IMR-90 (cell line): ENCODE results near the gene OPRL1. TPM values are rescaled to one million over a fixed set of nuclear protein-coding genes. Genes with fewer than 3 reads are reported as not detected.

Experiments used
- ATAC-seq: fragments of 200-7000 bp; cut with Tn5 transposase; 2 replicates; pipeline ENCODE4 v1.9.1; 2020; ENCODE audit warnings: low read depth, mild to moderate bottlenecking, moderate library complexity
- BruUV-seq: library from RNA; stranded (reverse); fragments of 400-500 nt; replicated peaks from 2 replicates; lab custom pipeline; 2021; lab: Mats Ljungman, UMichigan
- CTCF ChIA-PET: fragments of 300-600 bp; formaldehyde crosslinking; extraction: SDS; loops from one replicate; lab custom pipeline; 2021; ENCODE audit warnings: antibody characterized with exemption; lab: Yijun Ruan, JAX
- POLR2A ChIA-PET: fragments of 300-600 bp; sonication (Branson Sonifier 250); formaldehyde crosslinking; loops from one replicate; lab custom pipeline; 2022; ENCODE audit warnings: antibody characterized with exemption; ENCODE audit not compliant: unreplicated experiment; lab: Charles Lee
- DNase-seq: peaks from one replicate; pipeline ENCODE4 v3.0.0; 2013
- H2AFZ ChIP-seq: replicated peaks from 2 replicates; pipeline ENCODE3; 2013; ENCODE audit warnings: low read length, mild to moderate bottlenecking; ENCODE audit not compliant: poor library complexity
- H2AK5ac ChIP-seq: 2 replicates; pipeline ENCODE4 v1.6.1; 2013; ENCODE audit warnings: low read depth, low read length, inconsistent platforms
- H2AK9ac ChIP-seq: replicated peaks from 2 replicates; pipeline ENCODE3; 2013; ENCODE audit warnings: mild to moderate bottlenecking, low read depth, low read length, moderate library complexity; ENCODE audit not compliant: poor library complexity
- H2BK120ac ChIP-seq: 2 replicates; pipeline ENCODE4 v1.6.1; 2013; ENCODE audit warnings: low read depth, low read length, inconsistent platforms
- H2BK15ac ChIP-seq: 3 replicates; pipeline ENCODE4 v1.6.1; 2013; ENCODE audit warnings: low read depth, low read length, inconsistent platforms
- H2BK20ac ChIP-seq: 2 replicates; pipeline ENCODE4 v1.6.1; 2013; ENCODE audit warnings: low read depth, mild to moderate bottlenecking, inconsistent platforms, low read length, moderate library complexity
- H2BK5ac ChIP-seq: 2 replicates; pipeline ENCODE4 v1.6.1; 2013; ENCODE audit warnings: mild to moderate bottlenecking, low read depth, low read length, inconsistent platforms; ENCODE audit not compliant: poor library complexity, severe bottlenecking
- H3K14ac ChIP-seq: replicated peaks from 2 replicates; pipeline ENCODE4 v1.6.1; 2013; ENCODE audit warnings: low read depth, low read length, inconsistent platforms
- H3K18ac ChIP-seq: 2 replicates; pipeline ENCODE4 v1.6.1; 2013; ENCODE audit warnings: low read depth, low read length, control low read depth
- H3K23ac ChIP-seq: 2 replicates; pipeline ENCODE4 v1.6.1; 2013; ENCODE audit warnings: low read depth, low read length, inconsistent platforms
- H3K27ac ChIP-seq: 2 replicates; pipeline ENCODE4 v1.5.1; 2013; ENCODE audit warnings: mild to moderate bottlenecking, control low read depth, low read length; ENCODE audit not compliant: insufficient read depth
- H3K27me3 ChIP-seq: 2 replicates; pipeline ENCODE4 v1.6.1; 2013; ENCODE audit warnings: low read length; ENCODE audit not compliant: control insufficient read depth, insufficient read depth
- H3K36me3 ChIP-seq: 2 replicates; pipeline ENCODE4 v1.6.1; 2013; ENCODE audit warnings: low read length, mixed read lengths; ENCODE audit not compliant: control insufficient read depth, insufficient read depth
- H3K4ac ChIP-seq: 2 replicates; pipeline ENCODE4 v1.6.1; 2013; ENCODE audit warnings: low read depth, low read length, inconsistent platforms
- H3K4me1 ChIP-seq: 2 replicates; pipeline ENCODE4 v1.6.1; 2013; ENCODE audit warnings: low read length, mixed read lengths; ENCODE audit not compliant: control insufficient read depth, insufficient read depth
- H3K4me2 ChIP-seq: 2 replicates; pipeline ENCODE4 v1.6.1; 2013; ENCODE audit warnings: low read depth, mild to moderate bottlenecking, control low read depth, low read length, moderate library complexity
- H3K4me3 ChIP-seq: 2 replicates; pipeline ENCODE4 v1.5.1; 2013; ENCODE audit warnings: low read depth, mild to moderate bottlenecking, control low read depth, low read length, moderate library complexity; ENCODE audit not compliant: insufficient read depth
- H3K56ac ChIP-seq: 2 replicates; pipeline ENCODE4 v1.6.1; 2013; ENCODE audit warnings: low read length, inconsistent platforms; ENCODE audit not compliant: insufficient read depth; ENCODE audit errors: extremely low read depth
- H3K79me1 ChIP-seq, 2 experiments: 2 replicates each; pipeline ENCODE4 v1.6.1; 2013; ENCODE audit warnings: low read length in 2 of 2, inconsistent platforms in 1 of 2, low read depth in 1 of 2
- H3K9ac ChIP-seq: 2 replicates; pipeline ENCODE4 v1.6.1; 2013; ENCODE audit warnings: low read depth, low read length, control low read depth
- H3K9me1 ChIP-seq: 2 replicates; pipeline ENCODE4 v1.6.1; 2013; ENCODE audit warnings: low read length, inconsistent platforms; ENCODE audit not compliant: insufficient read depth
- H3K9me3 ChIP-seq: 2 replicates; pipeline ENCODE4 v1.6.1; 2013; ENCODE audit warnings: low read length; ENCODE audit not compliant: control insufficient read depth, insufficient read depth
- H4K20me1 ChIP-seq: 2 replicates; pipeline ENCODE4 v1.6.1; 2013; ENCODE audit warnings: low read length, inconsistent platforms; ENCODE audit not compliant: insufficient read depth
- H4K5ac ChIP-seq: 2 replicates; pipeline ENCODE4 v1.6.1; 2013; ENCODE audit warnings: mild to moderate bottlenecking, low read depth, low read length, control low read depth
- H4K8ac ChIP-seq, 2 experiments: 2 replicates each; pipeline ENCODE4 v1.6.1; 2013; ENCODE audit warnings: low read depth in 2 of 2, low read length in 2 of 2, control low read depth in 1 of 2, inconsistent platforms in 1 of 2
- H4K91ac ChIP-seq: 2 replicates; pipeline ENCODE4 v1.6.1; 2013; ENCODE audit warnings: low read depth, low read length, inconsistent platforms; ENCODE audit not compliant: insufficient read depth
- CHD1 ChIP-seq: IDR thresholded peaks from 2 replicates; pipeline ENCODE4 v1.6.1; 2012; ENCODE audit warnings: low read depth, low read length, improper control_type of control experiment
- FOS ChIP-seq: fragments of 150-350 bp; IDR thresholded peaks from 2 replicates; pipeline ENCODE4 v1.6.1; 2016; ENCODE audit warnings: low read depth, low read length
- MAZ ChIP-seq: IDR thresholded peaks from 2 replicates; pipeline ENCODE4 v1.6.1; 2012; ENCODE audit warnings: low read depth, mild to moderate bottlenecking, low read length, improper control_type of control experiment, moderate library complexity, borderline replicate concordance
- NFE2L2 ChIP-seq: fragments of 150-350 bp; IDR thresholded peaks from 2 replicates; pipeline ENCODE4 v1.6.1; 2016; ENCODE audit warnings: low read depth, mild to moderate bottlenecking, low read length
- RCOR1 ChIP-seq: IDR thresholded peaks from 2 replicates; pipeline ENCODE4 v1.6.1; 2012; ENCODE audit warnings: mild to moderate bottlenecking, low read length, improper control_type of control experiment; ENCODE audit not compliant: insufficient replicate concordance
- USF2 ChIP-seq: fragments of 150-350 bp; IDR thresholded peaks from 2 replicates; pipeline ENCODE4 v1.6.1; 2017; ENCODE audit warnings: mild to moderate bottlenecking, antibody characterized with exemption, low read length, low read depth
- WGBS, 2 experiments: methylation state at CpG; one replicate each; pipeline versions ENCODE4 v1.1.5 to v1.1.7; 2013; ENCODE audit warnings: missing lambda C conversion rate in 2 of 2; ENCODE audit not compliant: insufficient read length in 1 of 2; ENCODE audit errors: extremely low coverage in 2 of 2; 5-methylcytosine and 5-hydroxymethylcytosine counted together
- dilution Hi-C: fragments of 300-500 bp; cut with HindIII; formaldehyde crosslinking; loops from one replicate; pipeline ENCODE4 v1.14.3; 2018; ENCODE audit warnings: low sequenced_read_pairs; ENCODE audit not compliant: unreplicated experiment
- in situ Hi-C: fragments of 300-500 bp; cut with MboI; formaldehyde crosslinking; loops from 3 replicates; pipeline ENCODE4 v1.14.3; 2019; ENCODE audit warnings: low sequenced_read_pairs, inconsistent platforms, mixed read lengths
- intact Hi-C: fragments of 100-400 bp; cut with micrococcal nuclease; formaldehyde crosslinking; loops from 2 replicates; pipeline ENCODE4 v1.10.0; 2022
- polyA plus RNA-seq, 3 experiments: library from polyadenylated mRNA; depleted of rRNA; stranded (reverse); fragments of >200 nt; gene quantifications; 2 replicates each; pipeline ENCODE4 v1.2.3, GENCODE V29; 2012; ENCODE audit warnings: low replicate concordance in 1 of 3
- total RNA-seq: library from RNA; depleted of rRNA; stranded (reverse); fragments of >200 nt; gene quantifications from 2 replicates; pipeline ENCODE4 v1.2.3, GENCODE V29; 2012

OPRL1 gene
- total and polyA plus RNA-seq, 2 of the 4 experiments (the other 2 are of a cell fraction): 0.36 to 1.2 TPM

DNA sequence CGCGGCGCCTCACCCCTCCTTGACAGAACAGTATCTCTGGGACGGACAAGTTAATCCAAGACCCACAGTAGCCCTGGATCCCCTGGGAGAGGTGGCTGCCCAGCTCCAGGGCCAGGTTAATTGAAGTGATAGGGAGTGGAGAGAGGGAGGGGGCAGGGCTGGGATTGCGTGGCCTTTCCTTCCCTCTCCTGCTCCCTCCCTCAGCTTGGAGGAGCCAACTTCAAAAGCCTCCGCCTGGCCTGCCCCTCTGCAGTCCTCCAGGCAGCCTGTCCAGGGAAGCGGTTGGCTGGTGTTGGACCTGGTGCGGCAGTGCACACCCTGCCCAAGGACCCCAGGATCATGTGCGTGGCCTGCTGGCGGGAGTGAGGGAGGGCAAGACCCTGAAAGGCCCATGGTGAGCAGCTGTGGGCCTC, 43.9 kb upstream of the OPRL1 start, which contains the start of gene C20orf204:
Gene C20orf204 (plus strand): TSS at position 250 of the 413 bp plus-strand sequence. CDS start 142 bp downstream, at position 392.
- H4K5ac ChIP-seq: no peak within 1 kb of the TSS
- TF ChIP-seq CHD1 (no peak), FOS (no peak), USF2 (no peak), MAZ (no peak), NFE2L2 (no peak), RCOR1 (no peak)
- H2BK20ac ChIP-seq: no peak within 1 kb of the TSS
- no peak for DNase-seq
- H3K9me3 ChIP-seq: no peaks in the 10 kb centered on the region
- no peak within 1 kb of the TSS for H2BK15ac ChIP-seq
- no peak within 1 kb of the TSS for H3K56ac ChIP-seq
- no peak within 1 kb of the TSS for H2BK120ac ChIP-seq
- CTCF ChIA-PET: no interaction called here
- intact Hi-C loops (no loop called here), in situ Hi-C loops (no loop called here), dilution Hi-C loops (no loop called here)
- H4K91ac ChIP-seq: no peak within 1 kb of the TSS
- no peak within 1 kb of the TSS for H3K4me3 ChIP-seq
- H3K4ac ChIP-seq: no peak within 1 kb of the TSS
- H3K4me1 ChIP-seq: peaks cover 4% of the 10 kb centered on the region; the same call in 1 of the 2 replicates
- peak within 1 kb of the TSS; percentile 59 for H2AK9ac ChIP-seq
- POLR2A ChIA-PET: no interaction called here
- H2AFZ ChIP-seq: no peak within 1 kb of the TSS
- WGBS, 2 experiments: 83% methylated on average over 2 of the region's 10 CpGs; no CpG with 5 or more reads in 1 of the 2 experiments
- ATAC-seq: no peak
- no TSS peak for BruUV-seq
- peaks cover 22% of the 10 kb centered on the region for H3K36me3 ChIP-seq
- H4K8ac ChIP-seq: no peak within 1 kb of the TSS
- no peak within 1 kb of the TSS for H3K4me2 ChIP-seq
- no peak within 1 kb of the TSS for H3K27ac ChIP-seq
- no peak within 1 kb of the TSS for H3K18ac ChIP-seq
- H3K14ac ChIP-seq: no peak within 1 kb of the TSS
- no peak within 1 kb of the TSS for H2BK5ac ChIP-seq
- no peak within 1 kb of the TSS for H2AK5ac ChIP-seq
- no peaks in the 10 kb centered on the region for H3K9me1 ChIP-seq
- H3K79me1 ChIP-seq: no peaks in the 10 kb centered on the region
- H3K27me3 ChIP-seq: peaks cover 29% of the 10 kb centered on the region
- peaks cover 5% of the 10 kb centered on the region; the same call in 1 of the 2 replicates for H4K20me1 ChIP-seq
- H3K23ac ChIP-seq: no peak within 1 kb of the TSS
- no peak within 1 kb of the TSS for H3K9ac ChIP-seq
